Breast epithelium (tissue), 3 donors: ENCODE data around the gene MCU.

ENCODE experiments used
- POLR2A ChIP-seq: fragments of 450-650 bp; IDR thresholded peaks from one replicate; pipeline ENCODE4 v1.6.1; 2016; ENCODE audit warnings: antibody characterized with exemption, mild to moderate bottlenecking, moderate library complexity
- POLR2AphosphoS5 ChIP-seq, 3 donors: sonication (generic); formaldehyde crosslinking; IDR thresholded peaks; one replicate each; pipeline ENCODE4 v1.6.1; 2017; ENCODE audit warnings: antibody characterized with exemption in 3 of 3
- TF ChIP-seq, protein P1 (sequence below), 3 donors: fragments of 450-650 bp; IDR thresholded peaks; one replicate each; pipeline ENCODE4 v1.5.1; 2016 to 2017; ENCODE audit warnings: antibody characterized with exemption in 3 of 3, mild to moderate bottlenecking in 3 of 3, moderate library complexity in 3 of 3

DNA sequence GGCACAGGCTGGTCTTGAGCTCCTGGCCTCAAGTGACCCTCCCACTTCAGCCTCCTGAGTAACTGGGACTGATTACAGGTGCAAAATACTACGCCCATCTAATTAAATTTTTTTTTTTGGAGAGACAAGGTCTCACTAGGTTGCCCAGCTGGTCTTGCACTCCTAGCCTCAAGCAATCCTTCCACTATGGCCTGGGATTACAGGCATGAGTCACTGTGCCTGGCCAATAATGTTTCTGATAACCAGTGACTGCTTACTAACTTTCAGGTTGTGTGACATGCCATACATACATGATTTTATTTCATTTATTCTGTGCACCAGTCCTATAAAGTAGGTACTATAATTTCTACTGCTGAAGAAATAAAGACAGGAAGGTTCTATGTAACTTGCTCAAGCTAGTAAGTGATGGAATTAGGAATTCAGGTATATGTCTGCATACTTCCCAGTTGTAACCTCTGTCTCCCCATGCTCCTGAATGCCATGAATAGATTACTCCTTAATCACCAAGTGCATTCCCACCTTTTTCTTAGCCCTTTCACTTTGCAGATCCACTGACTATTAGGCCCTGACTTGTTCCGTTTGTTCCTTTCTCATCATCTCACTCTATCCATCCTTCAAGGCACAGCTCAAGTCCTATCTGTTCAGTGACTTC, 28.1 kb downstream of the MCU start:
- no peak for TF ChIP-seq POLR2A
- TF ChIP-seq POLR2AphosphoS5 (IDR thresholded peaks at IDR 0.05): no peak
- TF ChIP-seq, protein P1, sequence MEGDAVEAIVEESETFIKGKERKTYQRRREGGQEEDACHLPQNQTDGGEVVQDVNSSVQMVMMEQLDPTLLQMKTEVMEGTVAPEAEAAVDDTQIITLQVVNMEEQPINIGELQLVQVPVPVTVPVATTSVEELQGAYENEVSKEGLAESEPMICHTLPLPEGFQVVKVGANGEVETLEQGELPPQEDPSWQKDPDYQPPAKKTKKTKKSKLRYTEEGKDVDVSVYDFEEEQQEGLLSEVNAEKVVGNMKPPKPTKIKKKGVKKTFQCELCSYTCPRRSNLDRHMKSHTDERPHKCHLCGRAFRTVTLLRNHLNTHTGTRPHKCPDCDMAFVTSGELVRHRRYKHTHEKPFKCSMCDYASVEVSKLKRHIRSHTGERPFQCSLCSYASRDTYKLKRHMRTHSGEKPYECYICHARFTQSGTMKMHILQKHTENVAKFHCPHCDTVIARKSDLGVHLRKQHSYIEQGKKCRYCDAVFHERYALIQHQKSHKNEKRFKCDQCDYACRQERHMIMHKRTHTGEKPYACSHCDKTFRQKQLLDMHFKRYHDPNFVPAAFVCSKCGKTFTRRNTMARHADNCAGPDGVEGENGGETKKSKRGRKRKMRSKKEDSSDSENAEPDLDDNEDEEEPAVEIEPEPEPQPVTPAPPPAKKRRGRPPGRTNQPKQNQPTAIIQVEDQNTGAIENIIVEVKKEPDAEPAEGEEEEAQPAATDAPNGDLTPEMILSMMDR (IDR thresholded peaks at IDR 0.05): no peak
